ENCODE data around the gene GPC6.

DNA sequence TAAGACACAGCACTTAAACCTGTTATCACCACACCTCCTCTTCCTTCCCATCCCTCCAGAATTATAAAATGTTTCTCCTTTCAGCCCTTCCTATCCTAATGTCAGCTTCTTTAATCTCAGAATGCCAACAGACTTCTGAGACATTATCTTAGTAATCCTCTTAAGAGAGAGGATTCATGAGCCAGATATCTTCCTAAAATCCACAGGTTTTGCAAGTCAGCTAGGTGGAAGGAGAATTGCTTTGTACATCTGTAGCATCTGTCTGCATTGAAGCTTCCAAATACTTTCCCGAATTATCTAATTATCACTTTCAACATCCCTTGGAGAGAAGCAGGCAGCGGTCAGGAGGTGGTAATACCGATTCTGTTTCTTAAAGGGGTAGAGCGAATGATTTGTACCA is 1073.8 kb downstream of the GPC6 start:
- TF ChIP-seq, protein P1, sequence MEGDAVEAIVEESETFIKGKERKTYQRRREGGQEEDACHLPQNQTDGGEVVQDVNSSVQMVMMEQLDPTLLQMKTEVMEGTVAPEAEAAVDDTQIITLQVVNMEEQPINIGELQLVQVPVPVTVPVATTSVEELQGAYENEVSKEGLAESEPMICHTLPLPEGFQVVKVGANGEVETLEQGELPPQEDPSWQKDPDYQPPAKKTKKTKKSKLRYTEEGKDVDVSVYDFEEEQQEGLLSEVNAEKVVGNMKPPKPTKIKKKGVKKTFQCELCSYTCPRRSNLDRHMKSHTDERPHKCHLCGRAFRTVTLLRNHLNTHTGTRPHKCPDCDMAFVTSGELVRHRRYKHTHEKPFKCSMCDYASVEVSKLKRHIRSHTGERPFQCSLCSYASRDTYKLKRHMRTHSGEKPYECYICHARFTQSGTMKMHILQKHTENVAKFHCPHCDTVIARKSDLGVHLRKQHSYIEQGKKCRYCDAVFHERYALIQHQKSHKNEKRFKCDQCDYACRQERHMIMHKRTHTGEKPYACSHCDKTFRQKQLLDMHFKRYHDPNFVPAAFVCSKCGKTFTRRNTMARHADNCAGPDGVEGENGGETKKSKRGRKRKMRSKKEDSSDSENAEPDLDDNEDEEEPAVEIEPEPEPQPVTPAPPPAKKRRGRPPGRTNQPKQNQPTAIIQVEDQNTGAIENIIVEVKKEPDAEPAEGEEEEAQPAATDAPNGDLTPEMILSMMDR (IDR thresholded peaks at IDR 0.05): no peak
- no peak for TF ChIP-seq POLR2AphosphoS5 (IDR thresholded peaks at IDR 0.05)
- no peak for TF ChIP-seq POLR2A (IDR thresholded peaks at IDR 0.05)
- no peak for TF ChIP-seq EP300 (IDR thresholded peaks at IDR 0.05)
